ENCODE data around the gene AP1M1. TPM values are rescaled to one million over a fixed set of nuclear protein-coding genes. Genes with fewer than 3 reads are reported as not detected.
"Not testable (repeated sequence)": the region's sequence is repeated elsewhere in the genome, so short reads cannot be mapped to it uniquely, and the experiment has no call there.

Gene AP1M1
- polyA plus RNA-seq, 1 experiment: 42.5 TPM

GRCh38 chr19:16283210-16284061, 85.7 kb downstream of the AP1M1 start:
- ChIA-PET CTCF (interaction anchor here (0.6 to 1.5 kb wide), 2 partner anchors 99 to 116 kb away, joined by 4 to 6 read pairs; no protein-coding TSS in a partner anchor), POLR2A (interaction anchor here (0.6 to 1.5 kb wide), 5 partner anchors 9 to 56 kb away, joined by 3 to 9 read pairs (median 5); partner anchors contain the start of gene KLF2)
- Histone ChIP-seq H3K27ac (ENCODE audit: low read depth, low read length) (peak overlapping the region; percentile 84), H3K9me3 (ENCODE audit: control insufficient read depth, insufficient read depth, low read length) (no peaks in the 10 kb centered on the region; the same call in 1 of the 2 replicates), H3K4me3 (ENCODE audit: low read depth, low read length) (peak overlapping the region; percentile 20; the same call in 1 of the 2 replicates), H3K27me3 (ENCODE audit: control insufficient read depth, insufficient read depth, low read length) (peaks cover 4% of the 10 kb centered on the region)
- no peak for TF ChIP-seq CTCF (IDR thresholded peaks at IDR 0.05; ENCODE audit: low read depth, low read length)
- DNase-seq (ENCODE audit: low read depth, low spot score): peak; percentile 16

DNA sequence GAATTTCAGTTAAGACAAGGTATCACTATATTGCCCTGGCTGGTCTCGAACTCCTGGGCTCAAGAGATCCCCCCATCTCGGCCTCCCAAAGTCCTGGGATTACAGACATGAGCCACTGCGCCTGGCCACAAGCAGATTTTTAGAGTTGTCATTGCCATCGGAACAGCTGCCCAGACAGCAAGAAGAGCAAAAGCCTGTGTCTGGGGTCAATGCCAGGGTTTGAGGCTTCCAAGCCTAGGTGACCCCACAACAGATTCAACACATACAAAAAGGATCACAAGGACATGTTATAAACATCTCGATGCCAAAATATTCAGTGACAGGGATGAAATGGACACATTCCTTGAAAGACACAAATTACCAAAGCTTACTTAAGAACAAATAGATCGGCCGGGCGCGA, 86.8 kb downstream of the AP1M1 start:
- POLR2A ChIA-PET: interaction anchor here (0.5 to 1.5 kb wide), 5 partner anchors 9 to 99 kb away, joined by 4 to 7 read pairs (median 5); partner anchors contain the start of gene KLF2
- H3K4me3 ChIP-seq (ENCODE audit: low read depth, low read length): no peak overlapping the region
- no peaks in the 10 kb centered on the region; the same call in 1 of the 2 replicates for H3K9me3 ChIP-seq (ENCODE audit: control insufficient read depth, insufficient read depth, low read length)
- peaks cover 8% of the 10 kb centered on the region for H3K27me3 ChIP-seq (ENCODE audit: control insufficient read depth, insufficient read depth, low read length)
- CTCF ChIA-PET: interaction anchor here (1.5 kb wide), 1 partner anchor 98 kb away, joined by 4 read pairs; no protein-coding TSS in a partner anchor
- H3K27ac ChIP-seq (ENCODE audit: low read depth, low read length): no peak overlapping the region
- TF ChIP-seq CTCF (IDR thresholded peaks at IDR 0.05; ENCODE audit: low read depth, low read length): no peak
- DNase-seq (ENCODE audit: low read depth, low spot score): no peak

GRCh38 chr19:16285079-16285478, 87.4 kb downstream of the AP1M1 start:
- ChIA-PET POLR2A (interaction anchor here (0.7 kb wide), 1 partner anchor 98 kb away, joined by 6 read pairs; no protein-coding TSS in a partner anchor), CTCF (interaction anchor here (0.9 kb wide), 1 partner anchor 38 kb away, joined by 5 read pairs; no protein-coding TSS in a partner anchor)
- not testable (repeated sequence) for H3K9me3 ChIP-seq (ENCODE audit: control insufficient read depth, insufficient read depth, low read length); DNase-seq (ENCODE audit: low read depth, low spot score); H3K4me3 ChIP-seq (ENCODE audit: low read depth, low read length); H3K27ac ChIP-seq (ENCODE audit: low read depth, low read length)
- H3K27me3 ChIP-seq (ENCODE audit: control insufficient read depth, insufficient read depth, low read length): peaks cover 10% of the 10 kb centered on the region

- TF ChIP-seq CTCF (IDR thresholded peaks at IDR 0.05; ENCODE audit: low read depth, low read length): no peak
- no peak for DNase-seq (ENCODE audit: low read depth, low spot score)
- Histone ChIP-seq H3K9me3 (ENCODE audit: control insufficient read depth, insufficient read depth, low read length) (no peaks in the 10 kb centered on the region; the same call in 1 of the 2 replicates), H3K4me3 (ENCODE audit: low read depth, low read length) (no peak overlapping the region), H3K27me3 (ENCODE audit: control insufficient read depth, insufficient read depth, low read length) (peaks cover 10% of the 10 kb centered on the region), H3K27ac (ENCODE audit: low read depth, low read length) (no peak overlapping the region)
- ChIA-PET POLR2A (no interaction called here), CTCF (interaction anchor here (0.9 kb wide), 1 partner anchor 39 kb away, joined by 5 read pairs; no protein-coding TSS in a partner anchor)
These were observed 88.2 kb downstream of the AP1M1 start for GRCh38 chr19:16285769-16286498.

GRCh38 chr19:16288544-16288943, 90.8 kb downstream of the AP1M1 start:
- ChIA-PET POLR2A (no interaction called here), CTCF (no interaction called here)
- Histone ChIP-seq H3K27me3 (ENCODE audit: control insufficient read depth, insufficient read depth, low read length) (peaks cover 10% of the 10 kb centered on the region), H3K9me3 (ENCODE audit: control insufficient read depth, insufficient read depth, low read length) (no peaks in the 10 kb centered on the region; the same call in 1 of the 2 replicates), H3K4me3 (ENCODE audit: low read depth, low read length) (no peak overlapping the region), H3K27ac (ENCODE audit: low read depth, low read length) (no peak overlapping the region)
- DNase-seq (ENCODE audit: low read depth, low spot score): no peak
- no peak for TF ChIP-seq CTCF (IDR thresholded peaks at IDR 0.05; ENCODE audit: low read depth, low read length)
